ENCODE data around the gene YAF2.

DNA sequence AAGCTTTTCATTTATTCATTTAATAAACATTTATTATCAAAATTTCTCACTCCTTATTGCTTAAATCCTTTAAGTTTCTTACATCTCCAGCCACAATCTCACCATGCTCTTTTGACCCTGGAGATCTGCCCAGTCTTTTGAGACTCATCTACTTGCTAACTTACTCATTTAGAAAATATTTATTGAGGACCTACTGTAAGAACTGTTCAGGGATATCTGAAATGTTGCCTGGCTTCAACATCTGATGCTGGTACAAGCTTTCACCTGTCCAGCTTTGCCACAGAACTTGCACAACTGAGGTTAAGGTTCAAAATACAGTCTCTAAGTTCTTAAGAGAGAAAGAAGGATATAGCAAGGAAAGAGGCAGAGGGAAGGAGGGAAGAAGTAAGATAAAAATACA, 75.9 kb downstream of the YAF2 start:
- no peak for TF ChIP-seq EZH2 (IDR thresholded peaks at IDR 0.05)
- no peak for TF ChIP-seq POLR2AphosphoS5 (IDR thresholded peaks at IDR 0.05; ENCODE audit: borderline replicate concordance, low read depth, low read length)
- no peak for TF ChIP-seq FOXP2 (optimal IDR thresholded peaks at IDR 0.05; ENCODE audit: control extremely low read depth, extremely low read length, insufficient read depth)
